Bladder microvascular endothelial cell (primary cell): ENCODE results near the gene MANF. TPM values are rescaled to one million over a fixed set of nuclear protein-coding genes. Genes with fewer than 3 reads are reported as not detected.

Source experiments
- total RNA-seq: library from RNA; depleted of rRNA; stranded (reverse); fragments of >200 nt; gene quantifications from 2 replicates; pipeline ENCODE4 v1.2.3, GENCODE V29; 2014

MANF gene
- 89.7 and 167 TPM in 2 replicates for total RNA-seq

DNA sequence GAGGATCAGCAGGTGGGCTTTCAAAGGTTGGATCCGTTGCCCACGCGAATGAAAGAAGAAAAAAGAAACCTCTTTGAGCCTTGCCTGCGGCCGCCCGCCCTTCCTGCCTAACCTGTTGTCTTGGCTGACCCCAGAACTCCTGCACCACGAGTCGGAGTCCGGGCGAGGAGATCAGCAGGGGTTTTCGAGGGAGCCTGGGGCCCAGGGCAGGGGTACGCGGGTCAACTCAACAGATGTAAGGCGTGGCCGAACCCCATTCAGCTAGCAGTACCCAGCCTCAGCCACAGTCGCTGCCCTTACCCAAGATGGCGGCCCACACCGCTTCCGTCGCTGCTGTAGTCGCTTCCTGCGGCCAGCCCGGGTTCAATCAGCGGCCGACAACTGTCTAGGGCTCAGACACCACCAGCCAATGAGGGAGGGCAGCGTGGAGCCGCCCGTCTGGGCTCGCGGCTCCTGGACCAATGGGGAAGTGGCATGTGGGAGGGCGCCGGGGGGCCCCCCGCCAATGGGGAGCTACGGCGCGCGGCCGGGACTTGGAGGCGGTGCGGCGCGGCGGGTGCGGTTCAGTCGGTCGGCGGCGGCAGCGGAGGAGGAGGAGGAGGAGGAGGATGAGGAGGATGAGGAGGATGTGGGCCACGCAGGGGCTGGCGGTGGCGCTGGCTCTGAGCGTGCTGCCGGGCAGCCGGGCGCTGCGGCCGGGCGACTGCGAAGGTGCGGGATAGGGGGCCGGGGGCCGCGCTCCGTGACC lies at the start of gene MANF:
Gene MANF (plus strand): TSS at position 566 of the 748 bp plus-strand sequence. CDS start 52 bp downstream, at position 618.

DNA sequence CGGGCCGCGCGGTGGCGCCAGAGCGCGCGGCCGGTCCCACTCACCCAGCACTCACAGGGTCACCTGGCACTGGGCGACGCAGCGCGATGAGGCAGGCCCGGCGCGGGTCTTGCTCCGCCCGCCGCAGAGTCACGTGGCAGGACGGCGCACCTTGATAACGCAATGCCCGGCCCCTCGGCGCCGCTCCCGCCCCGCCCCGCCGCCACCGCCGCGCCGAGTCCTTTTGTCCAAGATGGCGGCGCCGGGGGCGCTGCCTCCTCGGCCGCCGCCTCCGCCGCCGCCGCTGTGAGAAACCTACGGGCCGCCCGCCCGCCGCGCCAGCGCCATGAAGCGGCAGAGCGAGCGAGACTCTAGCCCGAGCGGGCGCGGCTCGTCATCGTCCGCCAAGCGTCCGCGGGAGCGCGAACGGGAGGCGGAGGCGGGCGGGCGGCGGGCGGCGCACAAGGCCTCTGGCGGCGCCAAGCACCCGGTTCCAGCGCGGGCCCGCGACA lies 6.0 kb downstream of the MANF start, which contains the start of gene RBM15B:
Gene RBM15B (plus strand): TSS at position 211 of the 491 bp plus-strand sequence. CDS start 115 bp downstream, at position 326.

Other genes starting within 250 kb of the MANF start
- 24.3 and 33.9 TPM in 2 replicates for gene RBM15B, start 6.0 kb downstream of the MANF start, total RNA-seq
- gene DCAF1, start 114.7 kb downstream of the MANF start, total RNA-seq: 10.0 and 27.8 TPM in 2 replicates
- 10.4 and 25.4 TPM in 2 replicates for gene RAD54L2, start 153.4 kb downstream of the MANF start, total RNA-seq